Omental fat pad (tissue), 4 donors: ENCODE measurements around the gene MAST3. TPM values are rescaled to one million over a fixed set of nuclear protein-coding genes. Genes with fewer than 3 reads are reported as not detected.
A peak's percentile ranks its signal among the peaks of the same experiment; 100 is the strongest.

Experiments used
- ATAC-seq: fragments of 150-250 bp; one replicate; pipeline ENCODE4 v1.9.1; 2016; ENCODE audit warnings: mild to moderate bottlenecking, moderate library complexity; ENCODE audit not compliant: low FRiP score
- DNase-seq: peaks from one replicate; pipeline ENCODE4 v3.0.0-alpha.2; 2019; ENCODE audit warnings: low spot score
- CTCF ChIP-seq, 3 donors: fragments of 450-650 bp; IDR thresholded peaks; one replicate each; pipeline ENCODE4 v1.5.1; 2016 to 2017; ENCODE audit warnings: antibody characterized with exemption in 3 of 3, mild to moderate bottlenecking in 3 of 3, moderate library complexity in 2 of 3
- total RNA-seq, 4 donors: library from RNA; depleted of rRNA; stranded (reverse); fragments of >200 nt; gene quantifications; one replicate each; pipeline ENCODE4 v1.1.0, GENCODE V29; 2016

MAST3 gene
- total RNA-seq, 4 donors from 2014 or later = 4.5 to 14.8 (median 8.9) TPM

- DNase-seq = peak; percentile 97
- ATAC-seq = peak; percentile 97
- no peak for TF ChIP-seq CTCF (IDR thresholded peaks at IDR 0.05)
Observed at GRCh38 chr19:18192673-18193387, 95.3 kb downstream of the MAST3 start, which contains the start of gene MPV17L2. MPV17L2 (plus strand) TSS chr19:18193218; CDS start chr19:18193282, 64 bp downstream.

- DNase-seq (no peak), ATAC-seq (no peak)
- TF ChIP-seq CTCF (IDR thresholded peaks at IDR 0.05) = no peak
Observed at GRCh38 chr19:18193388-18194180, 96.0 kb downstream of the MAST3 start.

GRCh38 chr19:18194181-18194530 lies 96.6 kb downstream of the MAST3 start:
- no peak for TF ChIP-seq CTCF (IDR thresholded peaks at IDR 0.05)
- ATAC-seq (no peak), DNase-seq (no peak)

- DNase-seq (no peak), ATAC-seq (peak; percentile 43)
- no peak for TF ChIP-seq CTCF (IDR thresholded peaks at IDR 0.05)
Observed at GRCh38 chr19:18194554-18195238, 97.1 kb downstream of the MAST3 start.

GRCh38 chr19:18196511-18196845 lies 98.9 kb downstream of the MAST3 start:
- DNase-seq (no peak), ATAC-seq (no peak)
- TF ChIP-seq CTCF (IDR thresholded peaks at IDR 0.05) = no peak

GRCh38 chr19:18197306-18197705 lies 99.7 kb downstream of the MAST3 start:
- no peak for TF ChIP-seq CTCF (IDR thresholded peaks at IDR 0.05)
- ATAC-seq (no peak), DNase-seq (no peak)
